Measurements from ENCODE around the gene SYTL3.
"Not testable (repeated sequence)": the region's sequence is repeated elsewhere in the genome, so short reads cannot be mapped to it uniquely, and the experiment has no call there.

SYTL3 gene

DNA sequence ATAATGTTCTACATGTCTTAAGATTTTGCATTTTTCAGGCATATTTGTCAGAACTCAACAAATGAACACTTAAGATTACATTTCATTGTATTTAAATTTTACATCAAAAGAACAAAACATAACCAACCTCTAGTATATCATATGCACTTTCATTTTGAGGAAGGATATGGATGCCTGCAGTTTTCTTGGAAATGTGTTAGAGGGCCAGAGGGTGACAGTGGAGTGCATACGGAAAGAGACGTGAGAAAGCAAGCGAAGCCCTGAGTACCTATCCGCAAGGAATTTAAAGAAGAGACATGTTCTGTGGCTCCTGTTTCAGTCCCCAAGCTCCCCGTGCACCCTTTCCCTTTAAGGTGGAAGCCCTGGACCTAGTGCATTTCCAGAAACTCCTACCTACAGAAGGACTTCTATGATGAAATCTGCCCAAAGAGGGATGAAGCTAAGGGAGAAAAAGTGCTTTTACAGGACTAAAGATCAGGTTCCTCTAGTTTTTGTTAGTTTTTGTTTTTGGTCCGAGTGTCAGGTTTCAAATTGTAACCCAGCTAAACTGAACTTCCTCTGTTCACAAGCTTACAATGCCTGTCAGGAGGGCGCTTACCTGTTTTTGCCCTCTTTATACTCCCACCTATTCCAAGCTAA, 130.5 kb downstream of the SYTL3 start:
- no peak for DNase-seq

- no peak for DNase-seq
These were observed 131.3 kb downstream of the SYTL3 start for GRCh38 chr6:158780988-158781691.

DNA sequence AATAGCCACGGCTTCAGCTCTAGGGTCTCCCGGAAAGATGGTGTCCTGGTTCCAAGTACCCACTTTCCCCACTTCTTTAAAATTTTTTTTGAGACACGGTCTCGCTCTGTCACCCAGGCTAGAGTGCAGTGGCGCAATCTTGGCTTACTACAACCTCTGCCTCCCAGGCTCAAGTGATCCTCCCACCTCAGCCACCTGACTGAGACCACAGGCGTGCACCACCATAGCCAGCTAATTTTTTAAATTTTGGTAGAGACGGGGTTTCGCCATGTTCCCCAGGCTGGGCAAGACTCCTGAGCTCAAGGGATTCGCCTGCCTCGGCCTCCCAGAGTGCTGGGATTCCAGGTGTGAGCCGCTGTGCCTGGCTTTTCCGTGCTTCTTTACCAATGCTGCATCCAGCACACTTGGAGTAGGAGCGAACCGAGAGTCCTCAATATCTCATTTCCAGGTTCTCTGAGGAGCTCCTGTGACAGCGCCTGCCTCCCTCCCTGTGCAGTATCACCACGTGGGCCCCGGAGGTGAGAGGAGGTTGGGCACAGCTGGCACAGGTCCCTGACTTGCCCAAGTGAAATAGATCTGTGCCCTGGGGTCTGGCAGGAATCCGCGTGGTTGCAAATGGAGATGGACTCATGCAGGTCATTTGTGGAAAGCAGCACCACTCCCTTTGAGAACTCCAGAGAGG, 132.0 kb downstream of the SYTL3 start:
- no peak for DNase-seq

GRCh38 chr6:158782432-158783166, 132.7 kb downstream of the SYTL3 start:
- DNase-seq = no peak

GRCh38 chr6:158783167-158783450, 133.3 kb downstream of the SYTL3 start:
- DNase-seq = no peak

DNA sequence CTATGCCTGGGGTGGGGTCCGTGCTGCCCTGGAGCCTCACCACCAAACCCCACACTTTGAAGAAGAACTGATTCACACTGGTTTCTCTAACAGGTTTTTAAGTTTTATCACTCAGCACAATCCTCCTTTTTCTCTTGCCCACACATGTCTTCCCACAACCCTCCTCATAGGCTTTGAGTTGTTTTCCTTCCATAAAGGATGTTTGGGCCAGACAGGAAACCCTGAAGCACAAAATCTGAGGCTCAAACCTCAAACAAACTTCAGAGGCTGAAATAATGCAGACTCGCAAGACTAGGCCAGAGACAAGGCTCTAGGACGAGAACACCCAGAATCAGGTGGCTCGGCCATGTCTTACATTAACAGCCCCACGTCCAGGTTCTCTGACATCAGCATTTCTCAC, 134.0 kb downstream of the SYTL3 start:
- no peak for DNase-seq

DNA sequence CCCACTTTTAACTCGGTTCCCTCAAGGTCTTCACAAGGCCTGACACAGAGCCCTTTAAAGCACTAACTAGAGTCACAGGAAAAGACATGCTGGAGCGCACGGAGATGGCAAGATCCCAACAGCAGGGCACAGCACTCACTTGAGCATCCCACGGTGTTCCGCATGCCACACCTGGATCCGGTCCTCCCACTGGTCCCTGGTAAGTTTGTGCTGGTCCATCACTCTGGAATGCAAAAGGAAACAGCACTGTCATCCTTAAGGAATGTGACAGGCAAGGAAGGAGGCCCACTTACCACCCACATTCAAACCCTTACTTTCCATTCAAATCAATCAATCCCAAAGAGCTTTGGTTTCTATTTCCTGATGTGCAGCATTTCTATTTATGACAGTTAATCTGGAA, 134.7 kb downstream of the SYTL3 start:
- no peak for DNase-seq

- no peak for DNase-seq
These were observed 135.2 kb downstream of the SYTL3 start for GRCh38 chr6:158785036-158785435.

DNA sequence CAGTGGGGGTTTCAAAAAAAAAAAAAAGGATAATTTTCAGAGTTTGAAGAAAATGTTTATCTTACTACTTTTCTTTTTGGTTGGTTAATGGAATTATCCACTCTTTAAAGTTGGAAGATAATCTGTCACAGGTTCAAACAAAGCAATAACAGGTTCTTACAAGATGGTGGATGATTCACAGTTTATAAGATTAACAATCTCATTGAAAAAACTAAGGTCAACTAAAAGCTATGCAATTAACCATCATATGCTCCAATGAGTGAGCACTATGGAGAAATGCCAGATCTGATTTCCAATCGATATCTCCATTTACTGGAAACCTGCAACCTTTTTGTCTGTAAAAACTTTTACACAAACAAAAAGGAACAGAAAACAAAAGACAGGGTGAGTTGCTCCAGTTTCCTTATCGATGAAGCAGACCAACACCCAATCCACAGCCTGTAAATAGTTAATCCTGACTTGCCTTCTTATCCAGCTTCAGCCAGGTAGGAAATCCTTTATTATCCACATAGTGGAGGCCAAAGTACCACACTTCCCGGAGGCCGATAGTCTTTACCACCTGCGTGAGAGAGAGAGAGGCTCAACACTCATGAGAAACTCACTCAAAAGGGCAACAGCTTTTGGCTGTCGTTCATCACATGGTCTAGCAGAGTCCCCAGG, 136.9 kb downstream of the SYTL3 start:
- no peak for DNase-seq

DNA sequence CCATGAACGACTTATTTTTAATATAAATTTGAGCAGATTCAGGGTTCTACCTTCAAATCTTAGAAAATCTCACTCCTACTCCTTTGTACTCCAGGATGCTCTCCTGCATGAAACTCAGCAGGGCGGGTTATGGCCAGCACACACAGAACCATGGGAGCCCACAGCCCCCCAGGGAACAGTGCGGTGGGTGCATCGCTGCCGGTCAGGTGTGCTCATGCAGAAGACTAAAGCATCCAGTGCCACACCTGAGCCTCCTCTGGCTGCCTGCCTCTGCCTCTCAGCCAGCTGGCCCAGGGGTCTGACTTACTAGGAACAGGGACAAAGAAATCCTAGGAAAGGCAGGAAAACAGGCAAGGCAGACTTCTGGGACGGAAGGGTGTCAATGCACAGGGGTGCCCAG, 137.5 kb downstream of the SYTL3 start:
- DNase-seq = no peak

- DNase-seq = no peak
These were observed 139.5 kb downstream of the SYTL3 start for GRCh38 chr6:158789115-158789917.

GRCh38 chr6:158791274-158791855, 141.5 kb downstream of the SYTL3 start:
- DNase-seq = no peak

DNA sequence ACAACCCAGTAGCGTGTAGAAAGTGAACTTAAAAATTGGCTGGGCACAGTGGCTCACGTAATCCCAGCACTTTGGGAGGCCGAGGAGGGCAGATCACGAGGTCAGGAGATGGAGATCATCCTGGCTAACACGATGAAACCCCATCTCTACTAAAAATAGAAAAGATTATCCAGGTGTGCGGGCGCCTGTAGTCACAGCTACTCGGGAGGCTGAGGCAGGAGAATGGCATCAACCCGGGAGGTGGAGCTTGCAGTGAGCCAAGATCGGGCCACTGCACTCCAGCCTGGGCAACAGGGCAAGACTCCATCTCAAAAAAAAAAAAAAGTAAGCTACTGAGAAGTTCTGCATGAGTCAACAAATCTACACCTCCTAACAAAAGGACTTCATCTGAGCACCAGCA, 142.7 kb downstream of the SYTL3 start:
- DNase-seq = not testable (repeated sequence)

GRCh38 chr6:158793432-158793831, 143.6 kb downstream of the SYTL3 start:
- no peak for DNase-seq

GRCh38 chr6:158795516-158795915, 145.7 kb downstream of the SYTL3 start:
- DNase-seq = no peak

DNA sequence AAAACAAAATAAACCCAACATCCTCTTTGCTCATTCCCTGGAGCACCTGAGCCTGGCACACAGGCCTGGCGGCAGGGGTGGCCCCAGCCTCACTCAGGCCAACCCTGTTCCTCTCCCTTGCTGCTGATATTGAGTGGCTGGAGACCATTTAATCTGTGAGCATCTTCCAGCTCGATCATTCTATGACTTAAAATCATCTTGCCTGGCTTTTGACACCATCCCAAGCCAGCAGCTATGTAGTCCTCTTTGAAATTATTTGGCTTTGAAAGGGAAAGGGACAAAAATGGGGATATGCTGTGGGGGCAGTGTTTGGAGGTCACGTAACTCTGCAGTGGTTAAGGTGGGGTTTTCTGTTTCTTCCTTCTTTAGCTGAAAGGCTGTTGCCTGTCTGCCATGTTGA, 146.5 kb downstream of the SYTL3 start:
- no peak for DNase-seq

GRCh38 chr6:158797331-158798310, 147.8 kb downstream of the SYTL3 start:
- DNase-seq = no peak

DNA sequence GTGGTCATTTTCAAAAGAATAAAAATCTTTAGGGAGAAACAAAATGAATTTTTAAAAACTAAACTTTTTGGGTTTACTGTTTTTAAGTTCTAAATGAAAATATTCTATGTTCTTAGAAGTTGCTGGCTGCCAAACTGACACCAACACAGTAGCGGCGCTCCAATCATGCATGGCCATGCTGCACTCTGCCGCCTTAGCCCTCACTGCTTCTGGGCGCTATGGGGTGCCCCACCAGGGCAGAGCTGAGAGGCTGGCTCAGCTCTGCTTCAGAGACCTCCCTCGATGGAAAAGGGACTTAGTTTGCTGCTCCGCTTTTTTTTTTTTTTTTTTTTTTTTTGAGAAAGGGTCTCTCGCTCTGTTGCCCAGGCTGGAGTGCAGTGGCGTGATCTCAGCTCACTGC, 148.5 kb downstream of the SYTL3 start:
- DNase-seq = no peak

GRCh38 chr6:158799051-158799792, 149.4 kb downstream of the SYTL3 start:
- no peak for DNase-seq
